Measurements from ENCODE around the gene MCM9.

DNA sequence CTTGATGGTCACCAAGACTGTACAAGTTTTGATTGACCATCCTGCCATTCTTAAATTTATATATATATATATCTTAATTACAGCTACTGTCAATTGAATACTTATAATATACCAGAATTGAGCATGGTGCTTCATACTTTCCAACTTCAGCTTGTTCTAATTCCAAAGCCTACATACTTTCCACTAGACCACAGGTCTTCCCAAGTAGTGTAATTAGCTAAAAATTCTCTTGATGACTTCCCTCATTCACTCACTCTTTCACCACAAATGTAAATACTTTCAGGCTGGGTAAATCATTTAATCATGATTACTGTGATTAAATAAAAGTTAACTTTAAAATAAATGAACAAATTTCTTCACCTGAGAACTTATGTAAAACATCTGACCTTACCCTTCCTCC is 37.6 kb downstream of the MCM9 start:
- TF ChIP-seq CTCF (IDR thresholded peaks at IDR 0.05; ENCODE audit: poor library complexity), result no peak
- TF ChIP-seq EZH2 (IDR thresholded peaks at IDR 0.05; ENCODE audit: borderline replicate concordance), result no peak
- TF ChIP-seq EZH2phosphoT487 (IDR thresholded peaks at IDR 0.05; ENCODE audit: low read depth, severe bottlenecking, unreplicated experiment), result no peak
